Measurements from ENCODE around the gene CACNA1C.

Gene CACNA1C

DNA sequence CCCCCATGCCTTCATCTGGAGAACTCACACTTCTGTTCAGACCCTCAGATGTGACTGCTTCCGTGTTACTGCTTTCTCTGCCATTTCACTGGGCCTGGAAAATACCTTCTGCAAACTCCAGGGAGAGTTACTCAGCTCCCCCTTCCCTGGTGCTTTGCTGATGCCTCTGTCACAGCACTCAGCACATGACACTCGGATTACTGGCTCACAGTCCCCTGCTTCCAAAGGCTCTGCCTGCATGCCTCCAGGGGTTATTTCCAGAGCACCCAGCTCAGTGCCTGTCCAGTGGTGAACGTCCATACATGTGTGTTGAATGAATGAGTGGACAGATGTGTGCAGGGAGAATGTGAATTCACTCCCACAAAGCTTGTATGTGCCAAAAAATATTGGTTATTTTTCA is 504.8 kb downstream of the CACNA1C start:
- no peak for DNase-seq (ENCODE audit: low read depth)

DNA sequence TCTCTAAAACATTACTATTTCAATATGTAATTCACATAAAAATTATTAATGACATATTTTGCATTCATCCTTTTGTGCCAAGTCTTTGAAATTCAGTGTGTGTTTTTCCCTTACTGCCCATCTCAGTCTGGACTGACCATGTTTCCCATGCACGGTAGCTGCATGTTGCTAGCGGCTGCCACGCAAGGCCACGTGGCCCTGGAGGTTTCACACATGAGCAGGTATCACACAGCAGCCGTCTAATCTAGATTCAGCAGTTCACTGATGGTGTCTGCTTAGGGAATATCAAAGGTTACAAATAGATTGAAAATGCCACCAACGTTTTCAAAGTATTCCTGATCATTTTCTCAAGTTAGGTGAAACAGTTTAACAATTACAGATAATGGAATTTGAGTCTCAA is 507.1 kb downstream of the CACNA1C start:
- no peak for DNase-seq (ENCODE audit: low read depth)

GRCh38 chr12:2560356-2560755 is 507.6 kb downstream of the CACNA1C start:
- no peak for DNase-seq (ENCODE audit: low read depth)

- DNase-seq (ENCODE audit: low read depth): no peak
Observed at GRCh38 chr12:2561367-2561766, 508.6 kb downstream of the CACNA1C start.

GRCh38 chr12:2562400-2562799 is 509.6 kb downstream of the CACNA1C start:
- DNase-seq (ENCODE audit: low read depth): no peak

GRCh38 chr12:2563709-2564108 is 510.9 kb downstream of the CACNA1C start:
- no peak for DNase-seq (ENCODE audit: low read depth)

DNA sequence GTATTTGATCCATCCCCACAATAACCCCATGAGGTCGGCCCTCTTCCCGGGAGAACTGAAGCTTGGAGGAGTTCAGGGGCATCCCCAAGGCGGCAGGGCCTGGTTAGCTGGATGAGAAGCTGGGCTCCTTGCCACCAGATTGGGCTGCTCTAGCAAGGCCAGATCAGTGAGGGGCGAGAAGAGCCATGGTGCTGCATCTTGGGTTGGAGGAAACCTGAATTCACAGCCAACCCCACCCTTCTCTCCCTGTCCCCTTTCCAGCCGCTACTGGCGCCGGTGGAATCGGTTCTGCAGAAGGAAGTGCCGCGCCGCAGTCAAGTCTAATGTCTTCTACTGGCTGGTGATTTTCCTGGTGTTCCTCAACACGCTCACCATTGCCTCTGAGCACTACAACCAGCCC is 513.4 kb downstream of the CACNA1C start:
- DNase-seq (ENCODE audit: low read depth): no peak

DNA sequence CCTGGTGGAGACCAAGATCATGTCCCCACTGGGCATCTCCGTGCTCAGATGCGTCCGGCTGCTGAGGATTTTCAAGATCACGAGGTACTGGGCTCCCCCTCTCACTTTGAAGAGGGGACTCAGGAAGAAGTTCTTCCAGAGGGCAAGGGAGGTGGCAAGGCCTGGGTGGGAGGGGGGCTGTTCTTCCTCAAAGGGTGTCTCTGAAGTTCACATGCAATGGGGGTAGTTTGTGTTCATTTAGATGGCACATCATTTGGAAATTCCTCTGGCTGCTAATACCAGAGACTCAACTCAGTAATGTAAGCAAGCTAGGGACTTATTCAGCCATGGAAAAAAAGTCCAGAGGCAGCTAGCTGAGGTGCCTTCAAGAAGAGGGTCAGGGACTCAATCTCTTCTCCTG is 514.9 kb downstream of the CACNA1C start:
- DNase-seq (ENCODE audit: low read depth): no peak

- no peak for DNase-seq (ENCODE audit: low read depth)
Observed at GRCh38 chr12:2570562-2570961, 517.8 kb downstream of the CACNA1C start.

DNA sequence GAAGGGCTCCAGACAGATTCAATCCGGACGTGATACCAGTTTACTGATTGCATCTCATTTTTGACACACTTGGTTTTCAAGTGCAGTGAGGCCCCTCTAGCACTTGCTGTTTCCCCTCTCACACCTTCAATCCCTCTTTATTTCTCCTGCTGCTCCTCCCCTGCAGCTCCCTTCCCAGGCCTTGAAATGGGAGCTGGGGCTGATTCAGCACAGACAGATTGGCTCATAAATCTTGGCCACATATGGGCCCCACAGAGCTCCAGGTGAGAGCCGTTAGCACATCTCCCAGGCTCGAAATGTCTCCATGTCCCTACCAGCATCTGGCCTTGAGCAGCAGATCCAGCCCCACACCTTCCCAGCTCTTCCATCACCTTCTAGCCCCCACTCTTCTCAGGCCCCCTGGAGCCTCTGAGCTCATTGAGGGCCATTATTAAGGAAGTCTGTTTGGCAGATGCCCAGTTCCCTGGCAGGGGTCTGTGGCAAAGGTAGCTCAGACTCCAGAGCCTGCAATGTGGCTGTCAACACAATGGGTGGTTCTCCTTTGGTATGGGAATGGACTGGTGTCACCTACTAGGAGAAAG is 521.7 kb downstream of the CACNA1C start:
- DNase-seq (ENCODE audit: low read depth): no peak

GRCh38 chr12:2575245-2575644 is 522.5 kb downstream of the CACNA1C start:
- no peak for DNase-seq (ENCODE audit: low read depth)

DNA sequence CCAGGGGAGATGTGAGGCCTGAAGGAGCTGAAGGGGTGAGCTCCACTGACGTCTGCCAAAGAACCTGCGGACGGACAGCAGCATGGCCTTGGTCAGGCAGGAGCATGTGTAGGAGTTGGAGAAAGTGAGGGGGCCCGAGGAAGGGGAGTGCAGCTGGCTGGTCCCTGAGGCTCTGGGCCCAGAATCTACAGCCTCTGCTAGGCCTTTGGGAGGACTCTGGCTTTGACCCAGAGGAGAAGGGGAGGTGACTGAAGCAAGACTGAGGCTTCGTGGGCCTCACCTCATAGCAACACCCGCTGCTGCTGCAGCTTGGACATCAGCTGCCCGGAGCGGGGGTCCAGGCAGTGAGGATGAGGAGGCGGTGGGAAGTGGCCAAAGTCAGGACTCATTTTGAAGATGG is 525.4 kb downstream of the CACNA1C start:
- DNase-seq (ENCODE audit: low read depth): no peak

GRCh38 chr12:2578772-2579171 is 526.0 kb downstream of the CACNA1C start:
- no peak for DNase-seq (ENCODE audit: low read depth)

- no peak for DNase-seq (ENCODE audit: low read depth)
Observed at GRCh38 chr12:2580821-2581220, 528.0 kb downstream of the CACNA1C start.

DNA sequence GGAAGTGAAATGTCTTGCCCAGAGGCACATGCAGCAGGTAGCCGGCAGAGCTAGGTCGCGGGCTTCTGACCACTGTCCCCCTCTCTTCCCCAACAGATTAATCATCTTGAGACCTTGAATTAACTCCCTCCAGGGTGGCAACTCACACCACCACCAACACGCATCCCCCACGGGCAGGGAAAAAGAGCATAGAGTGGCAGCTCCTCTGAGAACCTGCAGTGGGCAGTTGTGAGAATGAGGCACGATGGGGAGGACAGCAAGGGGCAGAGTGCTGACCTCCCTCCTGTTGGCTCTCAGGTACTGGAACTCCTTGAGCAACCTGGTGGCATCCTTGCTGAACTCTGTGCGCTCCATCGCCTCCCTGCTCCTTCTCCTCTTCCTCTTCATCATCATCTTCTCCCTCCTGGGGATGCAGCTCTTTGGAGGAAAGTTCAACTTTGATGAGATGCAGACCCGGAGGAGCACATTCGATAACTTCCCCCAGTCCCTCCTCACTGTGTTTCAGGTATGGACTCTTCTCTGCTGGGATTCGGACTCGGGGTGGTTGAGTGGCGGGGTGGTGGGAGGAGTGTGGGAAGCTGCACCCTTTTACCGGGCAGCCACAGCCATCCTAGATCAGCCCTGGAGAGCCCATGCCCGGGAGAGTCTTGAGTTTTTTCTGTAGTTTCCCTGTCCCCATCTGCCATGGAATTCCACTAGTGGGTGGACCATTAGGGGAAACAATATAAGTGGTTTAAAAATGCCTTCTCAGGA is 528.7 kb downstream of the CACNA1C start:
- DNase-seq (ENCODE audit: low read depth): no peak

DNA sequence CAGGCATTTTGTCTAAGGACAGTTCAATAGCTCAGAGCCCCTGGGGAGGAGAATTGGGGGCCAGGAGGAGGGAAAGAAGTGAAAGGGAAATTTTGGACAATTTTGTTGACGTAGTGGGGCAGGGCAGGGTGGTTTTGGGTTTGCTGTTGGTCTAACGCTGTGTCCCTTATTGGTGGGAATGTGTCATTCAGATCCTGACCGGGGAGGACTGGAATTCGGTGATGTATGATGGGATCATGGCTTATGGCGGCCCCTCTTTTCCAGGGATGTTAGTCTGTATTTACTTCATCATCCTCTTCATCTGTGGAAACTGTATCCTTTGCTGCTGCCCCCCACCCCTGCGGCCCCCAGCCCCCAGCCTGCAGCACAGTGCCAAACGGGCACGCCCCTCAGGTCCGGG is 529.8 kb downstream of the CACNA1C start:
- DNase-seq (ENCODE audit: low read depth): no peak

- DNase-seq (ENCODE audit: low read depth): peak; percentile 5
Observed at GRCh38 chr12:2583091-2583497, 530.3 kb downstream of the CACNA1C start.

DNA sequence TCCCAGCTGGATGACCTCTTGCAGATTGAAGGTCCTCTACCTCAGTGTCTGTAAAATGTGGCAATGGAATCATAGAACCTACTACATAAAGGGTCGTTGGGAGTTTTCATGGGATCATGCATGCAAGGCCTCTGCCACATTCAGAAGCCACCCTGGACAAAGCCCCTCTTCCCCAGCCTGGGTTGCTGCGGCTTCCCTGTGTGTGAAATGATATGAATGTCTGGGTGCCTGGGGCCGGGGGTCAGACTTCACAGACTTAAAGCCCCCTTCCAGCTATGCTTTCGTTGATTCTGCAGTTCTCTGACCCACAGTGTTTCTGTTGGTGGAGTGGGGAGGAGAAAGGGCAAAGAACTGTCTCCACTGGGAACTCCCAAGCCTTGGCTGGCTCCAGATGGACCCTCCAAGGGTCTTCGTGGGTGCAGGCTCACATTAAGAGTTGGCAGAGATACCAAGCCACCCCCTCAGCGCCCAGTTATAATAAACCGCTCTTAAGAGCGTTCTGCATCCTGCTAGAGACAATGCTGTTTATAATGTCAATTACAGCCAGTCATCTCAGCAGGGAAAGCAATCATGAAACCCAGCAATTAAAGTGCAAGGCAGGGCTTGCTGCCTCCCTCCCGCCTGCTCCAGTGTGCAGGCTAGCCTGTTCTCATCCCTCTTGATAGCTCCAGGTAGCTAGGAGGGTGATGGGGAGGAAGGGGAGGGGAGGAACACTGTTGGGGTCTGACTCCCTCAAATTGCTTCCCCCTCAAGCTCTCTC is 531.0 kb downstream of the CACNA1C start:
- no peak for DNase-seq (ENCODE audit: low read depth)

DNA sequence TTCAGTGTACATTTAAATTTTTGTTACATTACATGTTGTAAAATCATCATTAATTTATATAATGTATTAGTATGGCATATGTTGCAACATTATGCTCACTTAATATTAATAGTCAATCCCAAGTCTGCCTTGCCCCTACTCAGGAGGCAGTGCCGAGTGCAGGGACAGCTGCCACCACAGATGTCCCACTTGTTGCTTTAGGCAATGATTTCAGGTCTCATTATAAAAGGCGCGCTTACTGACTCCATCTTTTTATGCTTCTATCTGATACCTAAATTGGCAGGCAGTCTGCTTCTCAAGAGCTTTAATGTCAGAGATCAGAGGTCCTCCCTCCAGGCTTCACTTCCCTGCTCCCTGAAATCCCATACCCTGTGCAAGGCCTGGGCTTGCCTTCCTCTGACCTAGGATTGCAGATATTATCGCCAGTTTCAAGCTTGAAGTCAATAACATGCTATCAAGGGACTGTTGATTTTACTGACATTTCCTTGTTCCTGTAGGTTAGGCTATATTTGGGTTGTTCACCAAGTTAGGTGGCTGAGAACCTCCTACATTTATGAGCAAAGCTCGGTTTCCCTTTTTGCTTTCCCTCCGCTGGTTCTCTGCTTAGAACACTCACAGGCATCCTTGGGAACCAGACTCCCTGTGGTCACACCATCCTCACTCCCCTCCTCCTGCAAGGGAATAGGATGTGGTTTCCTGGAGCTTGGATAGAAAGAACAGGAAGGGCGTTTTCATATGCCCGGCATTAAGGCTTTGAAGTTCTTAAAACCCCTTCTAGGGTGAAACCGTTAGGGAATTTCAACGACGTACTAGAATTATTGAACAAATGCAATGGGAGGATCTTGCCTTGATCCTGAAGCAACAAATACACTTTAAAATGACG is 533.6 kb downstream of the CACNA1C start:
- no peak for DNase-seq (ENCODE audit: low read depth)

GRCh38 chr12:2588345-2588744 is 535.6 kb downstream of the CACNA1C start:
- DNase-seq (ENCODE audit: low read depth): no peak

DNA sequence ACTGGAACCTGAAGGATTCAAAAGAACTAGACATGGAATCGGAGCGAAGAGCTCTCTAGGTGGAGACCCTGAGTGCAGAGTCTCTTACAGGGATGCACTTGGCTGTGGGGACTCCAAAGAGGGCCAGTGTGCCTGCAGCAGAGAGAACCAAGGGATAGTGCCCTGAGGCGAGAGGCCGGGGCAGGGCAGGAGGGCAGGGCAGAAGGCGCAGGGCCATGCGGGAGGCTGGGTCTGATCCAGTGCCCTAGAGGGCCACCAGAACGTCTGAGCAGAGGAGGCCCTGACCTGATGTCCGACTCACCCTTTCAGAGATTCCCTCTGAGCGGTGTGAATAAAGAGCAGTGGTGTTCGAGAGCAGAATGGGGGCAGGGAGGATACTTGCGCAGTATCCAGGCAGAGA is 536.6 kb downstream of the CACNA1C start:
- DNase-seq (ENCODE audit: low read depth): no peak

- DNase-seq (ENCODE audit: low read depth): no peak
Observed at GRCh38 chr12:2593045-2593444, 540.3 kb downstream of the CACNA1C start.
